GM21515 (cell line): ENCODE data around the gene HSPA1L.
"Not testable (repeated sequence)": the region's sequence is repeated elsewhere in the genome, so short reads cannot be mapped to it uniquely, and the experiment has no call there.

Experiments
- ATAC-seq: cut with Tn5 transposase; IDR thresholded peaks from one replicate; pipeline ENCODE4 v1.9.1; 2021; ENCODE audit not compliant: unreplicated experiment

The HSPA1L gene

DNA sequence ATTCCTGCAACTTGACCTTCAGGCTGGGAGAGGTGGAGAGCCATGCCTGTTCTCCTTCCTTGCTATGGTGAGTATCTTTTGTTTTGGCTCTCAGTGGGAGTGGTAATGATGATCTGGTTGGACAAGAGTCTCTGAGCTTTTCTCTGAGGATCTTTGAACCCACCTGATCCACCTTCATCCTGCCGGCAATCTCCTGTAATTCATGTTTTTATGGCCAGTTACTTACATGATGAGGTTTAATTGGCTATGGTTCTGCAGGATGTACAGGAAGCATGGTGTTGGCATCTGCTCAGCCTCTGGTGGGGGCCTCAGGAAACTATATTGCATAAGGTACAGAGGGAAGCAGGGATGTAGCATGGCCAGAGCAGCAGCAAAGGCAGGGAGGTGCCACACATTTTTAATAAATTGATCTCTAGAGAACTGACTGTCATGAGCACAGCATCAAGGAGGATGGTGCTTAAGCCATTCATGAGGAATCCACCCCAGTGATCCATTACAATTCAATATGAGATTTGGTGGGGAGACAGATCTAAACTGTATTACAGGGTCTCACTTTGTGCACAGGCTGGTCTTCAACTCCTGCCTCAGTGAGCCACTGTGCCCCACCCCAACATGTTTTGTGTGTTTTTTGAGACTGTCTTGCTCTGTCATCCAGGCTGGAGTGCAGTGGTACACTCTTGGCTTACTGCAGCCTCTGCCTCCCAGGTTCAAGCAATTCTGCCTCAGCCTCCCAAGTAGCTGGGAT, 22.5 kb upstream of the HSPA1L start:
- ATAC-seq = no peak

DNA sequence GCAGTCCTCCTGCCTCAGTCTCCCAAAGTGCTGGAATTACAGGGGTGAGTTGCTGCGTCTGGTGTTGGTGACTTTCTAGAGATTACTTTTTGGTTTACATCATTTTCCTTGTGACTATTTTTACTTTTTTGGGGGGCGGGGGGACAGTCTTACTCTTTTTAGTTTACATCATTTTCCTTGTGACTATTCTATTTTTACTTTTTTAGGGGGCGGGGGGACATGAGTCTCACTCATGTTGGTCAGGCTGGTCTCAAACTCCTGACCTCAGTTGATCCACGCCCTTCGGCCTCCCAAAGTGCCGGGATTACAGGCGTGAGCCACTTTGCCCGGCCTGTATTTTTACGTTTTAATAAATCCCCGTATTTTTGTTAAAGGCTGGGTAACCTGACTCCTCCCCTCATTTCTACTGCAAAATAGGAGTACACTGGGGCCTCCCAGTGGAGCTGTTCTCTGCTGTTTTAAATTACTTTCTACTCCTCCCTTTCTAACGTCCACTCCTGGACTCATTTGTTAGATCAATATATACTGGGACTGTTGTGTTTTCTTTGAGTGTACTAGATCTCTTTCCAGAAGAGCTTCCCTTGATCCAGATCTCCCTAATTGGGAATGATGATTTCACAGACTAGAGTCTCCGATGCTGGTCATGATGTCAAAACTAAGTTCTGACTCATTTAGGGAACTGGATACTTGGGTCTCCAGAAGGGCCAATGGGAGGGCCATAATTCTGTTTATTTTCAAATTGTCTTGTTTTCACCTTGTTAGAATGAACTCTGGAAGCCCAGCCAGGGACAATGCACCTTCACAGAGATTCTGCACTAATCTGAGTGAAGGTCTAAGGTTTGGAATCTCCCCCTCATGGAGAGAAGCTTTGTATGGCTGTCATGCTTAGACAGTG, 21.6 kb upstream of the HSPA1L start:
- no peak for ATAC-seq

DNA sequence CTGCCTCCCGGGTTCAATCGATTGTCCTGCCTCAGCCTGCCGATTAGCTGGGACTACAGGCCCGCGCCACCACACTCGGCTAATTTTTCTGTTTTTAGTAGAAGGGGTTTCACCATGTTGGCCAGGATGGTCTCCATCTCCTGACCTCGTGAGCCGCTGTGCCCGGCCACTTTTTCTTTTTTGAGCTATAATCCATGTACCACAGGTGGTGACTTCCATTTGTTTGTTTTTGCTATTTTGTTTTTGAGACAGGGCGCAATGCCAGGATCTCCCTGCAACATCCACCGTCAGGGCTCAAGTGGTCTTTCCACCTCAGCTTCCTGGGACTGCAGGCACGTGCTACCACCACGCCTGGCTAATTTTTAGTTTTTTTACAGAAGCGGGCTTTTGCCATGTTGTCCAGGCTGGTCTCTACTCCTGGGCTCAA, 21.0 kb upstream of the HSPA1L start:
- no peak for ATAC-seq

DNA sequence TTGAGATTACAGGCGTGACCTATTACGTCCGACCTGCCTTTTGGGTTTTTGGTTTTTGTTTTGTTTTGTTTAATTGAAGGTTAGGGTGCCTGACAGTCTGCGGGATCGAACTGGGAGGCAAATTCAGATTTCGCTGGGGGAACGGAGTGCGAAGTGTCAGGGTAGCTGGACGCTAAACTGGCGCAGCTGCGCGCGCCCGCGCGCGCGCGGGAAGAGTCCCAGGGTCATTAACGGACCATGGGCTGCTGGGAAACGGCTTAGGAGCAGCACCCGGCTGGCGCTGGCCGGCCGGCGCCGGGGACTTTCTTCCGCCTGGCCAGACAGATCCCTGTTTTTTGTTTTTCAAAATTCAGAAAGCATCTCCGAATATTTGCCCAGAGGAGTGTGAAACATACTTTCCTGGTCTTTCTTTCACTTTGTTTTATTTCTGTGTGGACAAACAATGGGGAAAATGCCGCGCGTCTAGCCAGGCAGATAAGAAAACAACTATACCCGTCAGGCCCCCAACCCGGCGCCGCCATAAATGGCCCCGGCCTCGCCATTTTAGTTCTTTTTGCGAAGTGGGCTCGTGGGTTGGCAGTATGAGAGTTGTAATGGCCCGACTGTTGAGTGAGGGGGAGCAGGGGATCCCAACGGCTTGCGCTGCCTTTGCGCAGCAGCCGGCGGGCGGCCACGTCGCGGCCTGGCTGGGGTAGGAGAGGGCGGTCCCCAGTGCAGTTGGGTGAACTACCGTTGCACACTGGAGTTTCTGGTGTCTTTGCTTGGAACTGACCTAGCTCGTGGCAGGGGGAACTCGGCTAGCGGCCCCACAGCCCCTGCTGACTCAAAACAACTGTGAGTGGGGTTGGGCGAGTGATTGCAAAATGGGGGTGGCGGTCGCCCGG, 19.5 kb upstream of the HSPA1L start:
- ATAC-seq = peak; percentile 43

DNA sequence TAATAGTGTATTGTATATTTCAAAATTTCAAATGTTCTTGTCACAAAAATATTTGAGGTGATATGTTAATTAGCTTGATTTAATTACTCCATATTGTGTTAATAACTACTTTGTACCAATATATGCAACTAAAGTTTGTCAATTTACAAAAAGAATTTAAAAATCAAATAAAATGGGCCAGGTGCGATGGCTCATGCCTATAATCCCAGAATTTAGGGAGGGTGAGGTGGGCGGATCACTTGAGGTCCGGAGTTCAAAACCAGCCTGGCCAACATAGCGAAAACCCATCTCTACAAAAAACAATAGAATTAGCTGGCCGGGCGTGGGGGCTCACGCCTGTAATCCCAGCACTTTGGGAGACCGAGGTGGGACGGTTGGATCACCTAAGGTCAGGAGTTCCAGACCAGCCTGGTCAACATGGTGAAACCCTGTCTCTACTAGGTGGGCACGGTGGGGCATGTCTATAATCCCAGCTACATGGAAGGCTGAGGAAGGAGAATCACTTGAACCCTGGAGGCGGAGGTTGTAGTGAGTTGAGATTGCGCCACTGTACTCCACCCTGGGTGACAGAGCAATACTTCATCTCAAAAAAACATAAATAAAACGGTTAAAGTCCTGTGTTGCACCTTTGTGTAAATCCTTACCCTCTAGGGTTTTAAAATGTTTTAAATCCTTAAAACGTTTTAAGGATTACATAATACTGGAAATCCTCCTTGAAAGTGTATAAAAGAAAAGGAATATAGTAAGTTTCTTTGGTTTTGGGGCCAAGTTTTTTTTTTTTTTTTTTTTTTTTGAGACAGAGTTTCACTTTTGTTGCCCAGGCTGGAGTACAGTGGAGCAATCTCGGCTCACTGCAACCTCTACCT, 16.5 kb upstream of the HSPA1L start:
- no peak for ATAC-seq

DNA sequence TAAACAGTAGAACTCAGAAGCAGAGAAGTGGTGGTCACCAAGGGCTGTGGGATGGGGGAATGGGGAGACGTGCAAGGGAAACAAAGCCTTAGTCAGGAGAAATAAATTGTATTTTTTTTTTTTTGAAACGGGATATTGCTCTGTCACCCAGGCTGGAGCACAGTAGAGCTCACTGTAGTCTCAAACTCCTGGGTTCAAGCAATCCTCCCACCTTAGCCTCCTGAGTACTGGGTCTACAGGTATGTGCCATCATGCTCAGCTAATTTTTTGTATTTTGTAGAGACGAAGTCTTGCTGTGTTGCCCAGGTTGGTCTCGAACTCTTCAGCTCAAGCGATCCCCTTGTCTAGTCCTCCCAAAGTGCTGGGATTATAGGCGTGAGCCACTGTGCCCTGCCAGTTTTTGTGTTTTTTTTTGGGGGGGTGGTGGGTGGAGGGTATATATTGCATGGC, 15.8 kb upstream of the HSPA1L start:
- ATAC-seq = no peak

DNA sequence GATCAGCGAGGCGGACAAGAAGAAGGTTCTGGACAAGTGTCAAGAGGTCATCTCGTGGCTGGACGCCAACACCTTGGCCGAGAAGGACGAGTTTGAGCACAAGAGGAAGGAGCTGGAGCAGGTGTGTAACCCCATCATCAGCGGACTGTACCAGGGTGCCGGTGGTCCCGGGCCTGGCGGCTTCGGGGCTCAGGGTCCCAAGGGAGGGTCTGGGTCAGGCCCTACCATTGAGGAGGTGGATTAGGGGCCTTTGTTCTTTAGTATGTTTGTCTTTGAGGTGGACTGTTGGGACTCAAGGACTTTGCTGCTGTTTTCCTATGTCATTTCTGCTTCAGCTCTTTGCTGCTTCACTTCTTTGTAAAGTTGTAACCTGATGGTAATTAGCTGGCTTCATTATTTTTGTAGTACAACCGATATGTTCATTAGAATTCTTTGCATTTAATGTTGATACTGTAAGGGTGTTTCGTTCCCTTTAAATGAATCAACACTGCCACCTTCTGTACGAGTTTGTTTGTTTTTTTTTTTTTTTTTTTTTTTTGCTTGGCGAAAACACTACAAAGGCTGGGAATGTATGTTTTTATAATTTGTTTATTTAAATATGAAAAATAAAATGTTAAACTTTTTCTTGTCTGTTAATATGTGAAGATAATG, 14.7 kb upstream of the HSPA1L start:
- ATAC-seq = no peak

DNA sequence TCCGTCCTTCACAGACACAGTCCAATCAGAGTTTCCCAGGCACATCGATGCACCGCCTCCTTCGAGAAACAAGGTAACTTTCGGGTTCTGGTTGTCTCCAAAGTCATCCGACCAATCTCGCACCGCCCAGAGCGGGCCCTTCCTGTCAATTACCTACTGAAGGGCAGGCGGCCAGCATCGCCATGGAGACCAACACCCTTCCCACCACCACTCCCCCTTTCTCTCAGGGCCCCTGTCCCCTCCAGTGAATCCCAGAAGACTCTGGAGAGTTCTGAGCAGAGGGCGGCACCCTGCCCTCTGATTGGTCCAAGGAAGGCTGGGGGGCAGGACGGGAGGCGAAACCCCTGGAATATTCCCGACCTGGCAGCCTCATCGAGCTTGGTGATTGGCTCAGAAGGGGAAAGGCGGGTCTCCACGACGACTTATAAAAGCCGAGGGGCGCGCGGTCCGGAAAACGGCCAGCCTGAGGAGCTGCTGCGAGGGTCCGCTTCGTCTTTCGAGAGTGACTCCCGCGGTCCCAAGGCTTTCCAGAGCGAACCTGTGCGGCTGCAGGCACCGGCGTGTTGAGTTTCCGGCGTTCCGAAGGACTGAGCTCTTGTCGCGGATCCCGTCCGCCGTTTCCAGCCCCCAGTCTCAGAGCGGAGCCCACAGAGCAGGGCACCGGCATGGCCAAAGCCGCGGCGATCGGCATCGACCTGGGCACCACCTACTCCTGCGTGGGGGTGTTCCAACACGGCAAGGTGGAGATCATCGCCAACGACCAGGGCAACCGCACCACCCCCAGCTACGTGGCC, 12.4 kb upstream of the HSPA1L start, which contains the start of gene HSPA1B:
HSPA1B (plus strand) TSS at position 453 of the 794 bp plus-strand sequence; CDS start at position 666, 213 bp downstream.
- peak; percentile 59 for ATAC-seq

DNA sequence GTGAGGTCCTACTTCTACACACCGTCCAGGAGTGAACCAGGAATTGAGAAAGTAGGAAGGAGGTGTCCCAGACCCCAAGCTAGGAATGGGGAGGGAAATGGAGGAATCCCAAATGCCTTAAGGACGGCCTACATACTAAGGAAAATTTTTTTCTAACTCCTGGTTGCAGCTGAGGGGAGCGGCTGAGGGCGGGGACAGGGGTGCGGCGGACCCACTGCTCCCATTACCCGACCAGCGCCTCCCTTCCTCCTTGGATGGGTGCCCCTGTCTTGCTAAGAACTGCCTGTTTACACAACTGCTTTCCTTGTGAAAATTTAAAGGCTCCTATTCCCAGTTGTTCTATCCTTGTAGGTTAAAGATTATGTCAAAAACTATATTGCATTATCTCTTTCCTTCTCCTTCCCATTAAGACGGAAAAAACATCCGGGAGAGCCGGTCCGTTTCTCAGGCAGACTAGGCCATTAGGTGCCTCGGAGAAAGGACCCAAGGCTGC, 11.8 kb upstream of the HSPA1L start:
- no peak for ATAC-seq

DNA sequence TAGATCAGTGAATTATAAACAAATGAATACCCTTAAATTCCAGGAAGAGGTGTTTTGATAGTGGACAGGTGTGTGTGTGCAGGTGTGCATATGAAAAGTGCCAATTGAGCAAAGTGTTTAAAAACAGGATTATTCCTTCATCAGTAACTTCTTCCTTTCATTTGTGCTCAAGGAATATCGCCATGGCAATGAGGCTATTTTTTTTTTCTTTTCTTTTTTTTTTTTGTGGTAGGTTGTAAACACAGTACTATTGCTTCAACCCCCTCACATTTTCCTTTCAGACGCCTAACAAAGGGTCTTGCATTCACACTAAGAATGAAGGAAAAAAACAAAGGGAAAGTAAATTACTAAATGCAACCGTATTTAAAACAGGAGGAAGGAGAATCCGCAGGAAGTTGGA, 10.5 kb upstream of the HSPA1L start:
- no peak for ATAC-seq

DNA sequence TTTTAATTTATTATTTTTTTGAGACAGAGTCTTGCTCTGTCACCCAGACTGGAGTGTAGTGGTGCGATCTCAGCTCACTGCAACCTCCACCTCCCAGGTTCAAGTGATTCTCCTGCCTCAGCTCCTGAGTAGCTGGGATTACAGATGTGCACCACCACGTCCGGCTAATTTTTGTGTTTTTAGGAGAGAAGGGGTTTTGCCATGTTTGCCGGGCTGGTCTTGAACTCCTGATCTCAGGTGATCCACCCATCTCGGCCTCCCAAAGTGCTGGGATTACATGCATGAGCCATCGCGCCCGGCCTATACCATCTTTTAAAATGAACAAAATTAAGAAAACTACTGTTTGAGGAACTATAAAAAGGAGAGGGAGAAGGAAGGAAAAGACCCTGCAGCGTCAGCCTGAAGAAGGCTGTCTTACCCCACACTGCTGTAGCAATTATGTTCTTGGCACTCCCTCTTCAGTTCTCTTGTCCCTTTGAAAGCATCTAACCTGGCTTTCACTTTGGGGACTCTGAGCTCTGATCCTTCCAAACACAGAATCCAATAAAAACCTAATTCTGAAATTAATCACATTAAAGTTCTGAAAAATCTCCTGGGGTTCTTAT, 8.6 kb upstream of the HSPA1L start:
- ATAC-seq = not testable (repeated sequence)

DNA sequence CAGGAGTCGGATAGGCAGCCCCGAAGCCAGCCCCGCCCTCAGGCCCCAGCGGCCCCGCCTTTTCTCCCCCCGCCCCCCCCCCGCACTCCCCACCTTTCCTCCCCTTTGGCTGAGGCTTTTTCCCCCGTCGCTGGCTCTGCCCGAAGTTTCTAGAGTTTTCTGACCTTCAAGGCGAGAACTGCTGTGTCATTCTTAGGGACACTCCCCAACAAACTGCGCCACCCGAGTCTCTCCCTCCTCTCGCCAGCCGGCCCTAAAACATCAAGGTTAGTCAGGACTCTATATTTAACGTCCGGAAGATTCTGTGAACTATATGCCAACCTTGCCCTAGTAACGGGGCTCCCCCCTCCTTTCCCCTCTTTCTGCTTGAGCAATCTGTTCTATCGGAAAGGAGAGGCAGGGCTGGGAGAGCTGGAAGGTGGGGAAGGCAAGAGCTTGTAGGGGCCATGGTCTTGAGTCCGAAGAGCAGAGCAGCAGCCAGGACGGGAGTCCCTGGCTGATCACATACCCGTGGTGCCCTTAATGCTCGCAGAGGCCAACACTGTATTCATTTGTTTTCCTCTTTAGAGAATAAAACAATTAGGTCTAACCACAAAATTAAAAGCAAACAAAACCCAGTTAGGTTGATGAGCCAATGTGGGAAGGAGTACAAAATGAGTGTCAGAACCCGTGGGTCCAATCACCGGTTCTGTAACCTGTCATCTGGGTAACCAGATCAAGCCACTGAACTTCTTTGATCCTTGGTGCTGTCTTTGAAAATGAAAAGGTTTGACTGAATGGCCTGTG, 7.1 kb upstream of the HSPA1L start:
- ATAC-seq = peak; percentile 32

DNA sequence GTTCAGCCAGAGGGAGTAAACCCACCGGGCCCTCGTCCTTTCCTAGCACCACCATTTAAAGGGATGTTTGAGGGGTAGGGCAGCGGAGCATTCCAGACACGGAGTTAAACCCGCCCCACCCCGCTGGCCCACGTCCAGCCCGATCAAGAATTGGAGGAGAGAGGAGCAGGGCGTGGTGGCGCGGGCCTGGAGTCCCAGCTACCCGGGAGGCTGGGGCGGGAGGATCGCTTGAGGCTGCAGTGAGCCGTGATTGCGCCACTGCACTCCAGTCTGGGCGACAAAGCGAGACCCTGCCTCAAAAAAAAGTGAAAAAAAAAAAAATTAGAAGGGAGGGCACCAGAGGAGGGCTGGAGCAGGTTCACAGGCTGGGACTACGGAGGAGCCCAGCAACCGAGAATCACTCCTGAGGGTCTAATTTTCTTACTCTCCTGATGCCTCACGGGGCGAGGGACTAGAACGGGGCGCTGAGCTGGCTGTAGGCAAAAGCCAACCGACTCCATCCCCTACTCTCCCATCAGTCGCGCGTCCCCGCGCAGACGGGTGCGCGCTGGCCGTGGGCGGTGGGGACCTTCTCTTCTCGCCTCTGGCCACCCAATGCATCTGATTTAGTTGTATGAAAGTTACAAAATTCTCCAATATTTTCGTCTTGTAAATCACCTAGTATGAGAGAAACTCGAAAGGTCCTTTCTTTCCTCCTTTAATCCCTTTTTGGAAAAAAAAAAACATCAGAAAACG, 6.4 kb upstream of the HSPA1L start:
- peak; percentile 41 for ATAC-seq

DNA sequence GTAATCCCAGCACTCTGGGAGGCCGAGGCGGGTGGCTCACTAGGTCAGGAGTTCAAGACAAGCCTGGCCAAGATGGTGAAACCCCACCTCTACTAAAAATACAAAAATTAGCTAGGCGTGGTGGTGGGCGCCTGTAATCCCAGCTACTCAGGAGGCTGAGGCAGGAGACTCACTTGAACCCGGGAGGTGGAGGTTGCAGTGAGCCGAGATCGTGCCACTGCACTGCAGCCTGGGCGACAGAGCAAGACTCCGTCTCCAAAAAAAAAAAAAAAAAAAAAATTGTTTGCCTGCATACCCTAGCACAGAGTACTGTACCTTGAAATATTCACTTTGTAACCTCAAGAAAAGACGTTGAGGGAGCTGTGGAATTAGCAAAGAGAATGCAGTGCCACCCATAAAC, 5.3 kb upstream of the HSPA1L start:
- ATAC-seq = not testable (repeated sequence)

DNA sequence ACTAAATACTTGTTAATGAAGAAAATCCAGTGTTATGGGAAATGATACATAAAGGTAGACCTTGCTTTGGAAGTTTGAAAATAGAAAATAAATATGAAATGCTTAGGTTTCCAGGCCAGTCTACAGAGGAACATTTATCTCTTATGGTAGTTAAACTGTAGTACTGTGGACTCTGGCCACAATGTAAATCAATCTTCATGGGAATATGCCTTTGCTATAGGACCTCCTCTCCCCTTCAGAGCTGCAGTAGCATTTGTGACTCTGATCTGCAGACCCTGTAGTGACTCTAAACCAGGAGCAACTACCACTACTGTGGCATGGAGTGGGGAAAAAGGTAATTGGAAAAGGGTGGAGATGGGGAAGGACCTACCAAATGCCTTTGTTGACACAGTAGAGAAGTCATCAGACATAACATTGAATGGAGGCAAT, 4.8 kb upstream of the HSPA1L start:
- no peak for ATAC-seq

DNA sequence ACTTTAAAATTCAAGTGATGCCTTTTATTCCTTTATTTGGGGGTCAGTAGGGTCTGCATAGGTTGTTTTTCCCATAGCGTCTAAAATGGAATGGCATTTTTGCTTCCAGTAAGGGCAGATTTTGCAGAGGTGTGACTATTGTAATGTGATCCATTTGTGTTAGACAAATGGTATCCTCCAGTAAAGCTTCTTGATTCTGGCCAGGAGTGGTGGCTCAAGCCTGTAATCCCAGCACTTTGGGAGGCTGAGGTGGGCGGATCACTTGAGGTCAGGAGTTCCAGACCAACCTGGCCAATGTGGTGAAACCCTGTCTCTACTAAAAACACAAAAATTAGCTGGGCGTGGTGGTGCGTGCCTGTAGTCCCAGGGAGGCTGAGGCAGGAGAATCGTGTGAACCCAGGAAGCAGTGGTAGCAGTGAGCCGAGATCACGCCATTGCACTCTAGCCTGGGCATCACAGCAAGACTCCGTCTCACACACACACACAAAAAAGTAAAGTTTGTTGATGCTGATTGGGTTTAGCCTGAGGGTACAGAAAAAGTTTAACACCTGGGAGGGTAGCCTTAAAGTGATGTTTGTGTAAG, 2.9 kb upstream of the HSPA1L start:
- not testable (repeated sequence) for ATAC-seq
